AG20443 (cell line): ENCODE data around the gene SLC9C2.
"Not testable (repeated sequence)": the region's sequence is repeated elsewhere in the genome, so short reads cannot be mapped to it uniquely, and the experiment has no call there.

Experiments
- DNase-seq: peaks from one replicate; pipeline ENCODE4 v3.0.0; 2012; ENCODE audit warnings: low spot score, mixed read lengths

Gene SLC9C2

DNA sequence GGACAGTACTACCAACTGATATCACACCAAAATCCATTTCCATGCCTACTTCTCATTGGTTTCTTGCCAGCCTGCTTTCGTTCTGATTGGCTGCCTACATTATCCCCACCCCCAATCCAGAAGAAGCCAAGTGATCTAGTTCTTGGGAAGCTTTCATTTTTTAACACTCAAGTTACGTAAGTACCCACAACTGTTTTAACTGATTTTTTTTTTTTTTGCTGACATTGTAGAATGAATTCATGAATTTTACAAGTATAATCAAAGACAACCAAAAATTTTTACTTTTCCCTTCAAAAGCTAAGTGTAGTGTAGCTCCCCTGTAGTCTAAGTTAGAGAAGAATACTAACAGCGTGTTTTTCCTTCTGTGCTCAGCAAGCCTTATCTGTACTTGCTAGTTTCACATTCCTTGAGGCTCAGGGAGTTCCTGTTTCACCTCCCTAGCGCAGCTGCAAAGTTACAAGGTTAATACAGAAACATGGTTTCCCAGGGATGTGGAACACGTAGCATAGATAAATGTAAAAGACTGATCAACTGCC is at the start of gene SLC9C2:
SLC9C2 (minus strand) TSS at position 17 of the 536 bp plus-strand sequence. CDS start 1,296 bp downstream, outside the sequence.
- DNase-seq: peak; percentile 8

GRCh38 chr1:173648880-173649605 is 46.2 kb upstream of the SLC9C2 start:
- no peak for DNase-seq

- DNase-seq: no peak
Observed at GRCh38 chr1:173646656-173647055, 43.8 kb upstream of the SLC9C2 start.

GRCh38 chr1:173642450-173643139 is 39.7 kb upstream of the SLC9C2 start:
- not testable (repeated sequence) for DNase-seq

DNA sequence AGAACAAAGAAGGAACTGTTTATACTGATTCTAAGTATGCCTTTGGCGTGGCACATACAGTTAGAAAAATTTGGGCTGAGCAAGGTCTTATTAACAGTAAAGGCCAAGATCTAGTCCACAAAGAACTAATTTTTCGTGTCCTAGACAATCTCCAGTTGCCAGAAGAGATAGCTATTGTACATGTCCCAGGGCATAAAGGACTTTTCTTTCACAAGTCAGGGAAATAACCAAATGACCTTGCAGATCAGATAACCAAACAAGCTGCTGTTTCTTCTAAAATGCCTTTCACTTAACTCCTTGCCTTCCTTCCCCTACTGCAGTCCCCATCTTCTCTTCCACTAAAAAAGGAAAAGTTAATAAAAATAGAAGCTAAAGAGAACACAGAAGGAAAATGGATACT is 36.2 kb upstream of the SLC9C2 start:
- no peak for DNase-seq

GRCh38 chr1:173638043-173639021 is 35.5 kb upstream of the SLC9C2 start:
- no peak for DNase-seq

DNA sequence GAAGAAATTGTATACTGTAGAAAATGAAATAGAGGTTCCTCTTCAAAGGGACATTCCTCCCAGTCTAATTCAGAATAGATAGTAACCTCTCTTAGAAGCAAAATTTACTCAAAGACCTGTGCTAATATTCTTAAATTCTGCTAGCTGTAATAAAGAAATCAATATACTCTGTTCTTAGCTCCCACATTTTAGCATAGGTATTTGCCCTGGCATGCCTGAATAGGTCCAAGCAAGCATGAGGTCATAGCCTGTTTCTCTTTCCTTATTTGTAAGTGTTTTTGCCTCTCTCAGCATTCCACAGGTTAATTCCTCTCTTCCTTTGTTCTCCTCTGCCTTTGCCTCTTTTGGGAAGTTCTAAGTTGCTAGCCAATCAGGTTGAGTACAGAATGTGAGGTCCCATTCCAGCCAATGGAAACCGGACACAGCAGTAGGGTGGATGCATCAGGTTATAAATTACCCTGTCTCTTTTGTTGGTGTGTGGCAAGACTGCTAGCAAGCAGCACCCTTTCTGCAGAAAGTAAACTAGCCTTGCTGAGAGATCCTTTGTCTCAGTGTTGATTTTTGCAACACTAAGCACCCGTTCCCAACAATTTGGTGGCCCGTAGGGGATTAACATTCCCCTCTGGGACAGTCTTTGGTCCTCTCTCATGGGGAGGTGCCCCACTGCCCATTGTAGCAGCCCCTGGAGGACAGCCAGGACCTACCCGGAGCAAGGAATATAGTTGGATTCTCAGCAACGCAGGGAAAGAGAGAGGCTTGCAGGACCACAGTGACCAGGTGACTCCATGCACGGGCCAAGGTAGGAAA is 34.6 kb upstream of the SLC9C2 start:
- DNase-seq: not testable (repeated sequence)

DNA sequence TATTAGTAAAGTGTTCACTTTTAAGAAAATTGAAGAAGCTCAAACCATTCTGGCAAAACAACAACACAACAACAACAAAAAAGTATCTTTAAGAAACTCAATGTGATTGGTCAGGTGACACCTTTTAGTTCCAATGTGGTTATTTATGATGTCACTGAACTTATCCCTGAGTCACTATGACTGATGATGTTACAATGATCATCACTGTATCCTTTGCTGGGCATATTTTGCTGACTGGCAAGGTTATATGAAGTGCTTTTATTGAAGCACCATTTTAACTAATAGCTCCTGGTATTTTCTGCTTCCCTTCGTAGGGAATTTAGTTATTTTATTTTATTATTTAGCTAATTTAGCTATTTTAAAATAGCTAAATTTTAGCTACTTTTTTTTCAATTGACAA is 32.2 kb upstream of the SLC9C2 start, which contains the start of gene TEX50:
TEX50 (plus strand) TSS at position 223 of the 400 bp plus-strand sequence. CDS start 184 bp downstream, outside the sequence.
- DNase-seq: no peak

GRCh38 chr1:173628888-173629287 is 26.0 kb upstream of the SLC9C2 start:
- no peak for DNase-seq

DNA sequence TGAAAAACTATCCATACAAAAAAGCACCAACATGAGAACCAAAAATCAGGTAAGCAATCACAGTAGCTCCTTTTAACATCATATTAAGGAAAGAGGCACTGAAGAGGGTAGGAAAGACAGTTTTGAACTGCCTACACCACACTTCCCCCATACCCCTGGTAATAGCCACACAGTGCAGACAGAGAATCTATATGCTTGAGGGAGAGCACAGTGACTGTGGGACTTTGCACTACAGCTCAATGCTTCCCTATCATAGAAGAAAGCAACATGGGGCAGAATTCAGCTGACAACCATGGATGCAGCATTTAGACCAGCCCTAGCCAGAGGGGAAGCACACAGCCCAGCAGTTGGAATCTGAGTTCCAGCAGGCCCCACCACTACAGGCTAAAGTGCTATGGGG is 24.4 kb upstream of the SLC9C2 start:
- DNase-seq: no peak

GRCh38 chr1:173616859-173617258 is 14.0 kb upstream of the SLC9C2 start:
- no peak for DNase-seq

DNA sequence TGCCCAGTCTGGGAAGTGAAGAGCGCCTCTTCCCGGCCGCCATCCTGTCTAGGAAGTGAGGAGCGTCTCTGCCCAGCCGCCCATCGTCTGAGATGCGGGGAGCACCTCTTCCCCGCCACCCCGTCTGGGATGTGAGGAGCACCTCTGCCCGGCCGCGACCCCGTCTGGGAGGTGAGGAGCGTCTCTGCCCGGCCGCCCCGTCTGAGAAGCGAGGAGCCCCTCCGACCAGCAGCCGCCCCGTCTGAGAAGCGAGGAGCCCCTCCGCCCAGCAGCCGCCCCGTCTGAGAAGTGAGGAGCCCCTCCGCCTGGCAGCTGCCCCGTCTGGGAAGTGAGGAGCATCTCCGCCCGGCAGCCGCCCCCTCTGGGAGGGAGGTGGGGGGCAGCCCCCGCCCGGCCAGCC is 10.2 kb upstream of the SLC9C2 start:
- DNase-seq: not testable (repeated sequence)

GRCh38 chr1:173608503-173609216 is 5.8 kb upstream of the SLC9C2 start:
- DNase-seq: no peak

DNA sequence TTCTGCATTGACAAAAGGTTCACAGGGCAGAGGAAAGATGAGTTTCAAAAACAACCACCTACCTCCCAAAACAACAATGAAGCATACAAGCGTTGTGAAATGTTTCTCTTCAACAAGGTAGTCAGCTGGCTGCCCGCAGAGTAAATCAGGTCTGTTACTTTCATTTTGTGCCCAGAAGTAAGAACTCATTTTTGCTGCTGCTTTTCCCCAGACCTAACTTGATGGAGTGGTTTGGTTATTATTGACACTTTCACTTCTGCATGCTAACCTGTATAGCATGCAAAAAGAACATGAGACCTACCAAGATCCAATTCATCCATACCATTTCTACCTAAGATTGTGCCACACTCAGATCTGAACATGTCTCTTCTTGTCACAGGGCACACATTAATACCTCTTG is 1.3 kb downstream of the SLC9C2 start:
- DNase-seq: no peak

DNA sequence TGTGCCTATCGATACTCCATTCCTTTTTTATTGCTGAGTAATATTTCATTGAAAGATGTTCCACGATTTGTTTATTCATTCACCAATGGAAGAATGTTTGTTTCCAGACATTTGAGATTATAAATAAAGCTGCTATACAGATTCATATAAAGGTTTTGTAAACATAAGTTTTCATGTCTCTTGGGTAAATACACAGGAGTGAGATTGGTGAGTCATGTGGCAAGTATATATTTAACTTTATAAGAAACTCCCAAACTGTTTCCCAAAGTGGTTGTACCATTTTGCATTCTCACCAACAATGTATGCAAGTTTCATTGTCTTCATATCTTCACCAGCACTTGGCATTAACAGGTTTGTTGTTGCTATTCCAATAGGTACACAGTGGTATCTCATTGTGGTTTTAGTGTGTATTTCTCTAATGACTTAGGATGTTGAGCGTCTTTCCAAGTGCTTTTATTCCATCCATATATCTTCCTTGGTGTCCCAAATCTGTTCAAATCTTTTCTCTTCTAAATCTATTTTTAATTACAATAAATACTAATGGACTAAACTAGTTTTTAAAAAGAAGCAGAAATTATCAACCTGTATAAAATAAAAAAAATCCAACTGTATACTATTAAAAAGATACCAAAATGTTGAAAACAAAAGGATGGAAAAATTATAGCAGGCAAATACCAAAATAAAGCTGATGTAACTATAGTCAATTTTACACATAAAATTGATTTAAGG is 6.6 kb downstream of the SLC9C2 start:
- no peak for DNase-seq

DNA sequence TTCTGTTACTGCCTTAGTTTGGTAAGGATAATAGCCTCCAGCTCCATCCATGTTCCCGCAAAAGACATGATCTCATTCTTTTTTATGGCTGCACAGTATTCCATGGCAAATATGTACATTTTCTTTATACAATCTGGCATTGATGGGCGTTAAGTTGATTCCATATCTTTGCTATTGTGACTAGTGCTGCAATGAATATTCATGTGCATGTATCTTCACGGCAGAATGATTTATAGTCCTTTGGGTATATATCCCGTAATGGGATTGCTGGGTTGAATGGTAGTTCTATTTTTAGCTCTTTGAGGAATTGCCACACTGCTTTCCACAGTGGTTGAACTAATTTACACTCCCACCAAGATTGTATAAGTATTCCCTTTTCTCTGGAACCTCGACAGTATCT is 11.7 kb downstream of the SLC9C2 start:
- not testable (repeated sequence) for DNase-seq

GRCh38 chr1:173590557-173590956 is 12.3 kb downstream of the SLC9C2 start:
- no peak for DNase-seq

GRCh38 chr1:173581383-173582079 is 21.3 kb downstream of the SLC9C2 start:
- DNase-seq: no peak

DNA sequence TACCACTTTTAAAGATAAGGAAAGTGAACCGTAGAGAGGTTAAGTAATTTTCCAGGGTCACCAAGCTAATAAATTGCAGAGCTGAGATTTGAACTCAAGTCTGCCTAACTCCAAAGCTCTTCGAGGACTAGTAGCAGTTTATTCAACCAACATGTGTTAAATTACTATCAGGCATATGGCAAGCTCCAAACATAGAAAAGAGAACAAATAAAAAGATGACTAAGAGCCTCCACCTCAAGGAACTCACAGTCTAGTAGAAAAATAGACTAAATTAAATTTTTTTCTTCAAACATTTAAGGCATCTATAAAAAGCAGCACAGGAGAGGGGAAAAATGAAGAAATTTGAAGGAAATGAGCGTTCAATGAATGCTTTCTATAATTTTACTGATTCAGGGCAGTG is 22.2 kb downstream of the SLC9C2 start:
- no peak for DNase-seq
